D721Med (cell line): ENCODE results near the gene MPV17L.
"Not testable (repeated sequence)": the region's sequence is repeated elsewhere in the genome, so short reads cannot be mapped to it uniquely, and the experiment has no call there.

Source experiments
- DNase-seq: peaks from one replicate; pipeline ENCODE4 v3.0.0; 2011; ENCODE audit warnings: low spot score; ENCODE audit not compliant: insufficient read length
- FAIRE-seq: peaks from 2 replicates; lab custom pipeline; 2011; peaks lifted over from hg19 to GRCh38; lab: Jason Lieb, UNC
- TF ChIP-seq, protein P1 (sequence below): IDR thresholded peaks from 2 replicates; pipeline ENCODE4 v1.5.1; 2012; ENCODE audit warnings: mild to moderate bottlenecking, control low read depth; ENCODE audit not compliant: insufficient read depth; ENCODE audit errors: missing control alignments

MPV17L gene

DNA sequence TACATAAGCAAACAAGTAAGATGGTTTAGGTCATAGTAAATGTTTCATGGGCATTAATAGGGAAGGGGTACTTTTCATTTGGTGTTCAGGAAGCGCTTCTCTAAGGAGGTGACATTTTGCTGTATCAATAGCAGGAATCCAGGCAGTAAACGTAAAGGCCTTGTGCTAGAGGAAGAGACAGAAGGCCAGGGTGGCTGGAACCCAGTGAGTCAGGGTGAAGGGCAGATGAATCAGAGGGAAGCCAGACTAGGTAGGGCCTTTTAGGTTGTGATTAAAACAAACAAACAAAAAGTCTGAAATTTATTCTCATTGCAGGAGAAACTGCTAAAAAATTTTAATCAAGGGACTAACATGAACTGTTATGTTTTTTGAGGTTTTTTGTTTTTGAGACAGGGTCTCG is 45.3 kb downstream of the MPV17L start:
- TF ChIP-seq, protein P1, sequence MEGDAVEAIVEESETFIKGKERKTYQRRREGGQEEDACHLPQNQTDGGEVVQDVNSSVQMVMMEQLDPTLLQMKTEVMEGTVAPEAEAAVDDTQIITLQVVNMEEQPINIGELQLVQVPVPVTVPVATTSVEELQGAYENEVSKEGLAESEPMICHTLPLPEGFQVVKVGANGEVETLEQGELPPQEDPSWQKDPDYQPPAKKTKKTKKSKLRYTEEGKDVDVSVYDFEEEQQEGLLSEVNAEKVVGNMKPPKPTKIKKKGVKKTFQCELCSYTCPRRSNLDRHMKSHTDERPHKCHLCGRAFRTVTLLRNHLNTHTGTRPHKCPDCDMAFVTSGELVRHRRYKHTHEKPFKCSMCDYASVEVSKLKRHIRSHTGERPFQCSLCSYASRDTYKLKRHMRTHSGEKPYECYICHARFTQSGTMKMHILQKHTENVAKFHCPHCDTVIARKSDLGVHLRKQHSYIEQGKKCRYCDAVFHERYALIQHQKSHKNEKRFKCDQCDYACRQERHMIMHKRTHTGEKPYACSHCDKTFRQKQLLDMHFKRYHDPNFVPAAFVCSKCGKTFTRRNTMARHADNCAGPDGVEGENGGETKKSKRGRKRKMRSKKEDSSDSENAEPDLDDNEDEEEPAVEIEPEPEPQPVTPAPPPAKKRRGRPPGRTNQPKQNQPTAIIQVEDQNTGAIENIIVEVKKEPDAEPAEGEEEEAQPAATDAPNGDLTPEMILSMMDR, result no peak
- FAIRE-seq, result no peak
- no peak for DNase-seq

DNA sequence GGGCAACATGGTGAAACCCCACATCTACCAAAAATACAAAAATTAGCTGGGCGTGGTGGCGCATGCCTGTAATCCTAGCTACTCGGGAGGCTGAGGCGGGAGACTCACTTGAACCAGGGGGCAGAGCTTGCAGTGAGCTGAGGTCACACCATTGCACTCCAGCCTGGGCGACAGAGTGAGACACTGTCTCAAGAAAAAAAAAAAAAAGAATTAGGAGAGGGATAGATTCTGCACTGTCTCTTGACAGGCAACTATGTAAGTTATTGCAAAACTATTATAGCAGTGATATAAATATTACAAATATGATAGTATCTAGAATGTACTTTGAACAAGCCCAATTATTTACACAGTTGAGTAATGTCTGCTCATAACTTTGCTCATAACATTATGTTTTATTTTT is 46.6 kb downstream of the MPV17L start:
- not testable (repeated sequence) for DNase-seq, FAIRE-seq

DNA sequence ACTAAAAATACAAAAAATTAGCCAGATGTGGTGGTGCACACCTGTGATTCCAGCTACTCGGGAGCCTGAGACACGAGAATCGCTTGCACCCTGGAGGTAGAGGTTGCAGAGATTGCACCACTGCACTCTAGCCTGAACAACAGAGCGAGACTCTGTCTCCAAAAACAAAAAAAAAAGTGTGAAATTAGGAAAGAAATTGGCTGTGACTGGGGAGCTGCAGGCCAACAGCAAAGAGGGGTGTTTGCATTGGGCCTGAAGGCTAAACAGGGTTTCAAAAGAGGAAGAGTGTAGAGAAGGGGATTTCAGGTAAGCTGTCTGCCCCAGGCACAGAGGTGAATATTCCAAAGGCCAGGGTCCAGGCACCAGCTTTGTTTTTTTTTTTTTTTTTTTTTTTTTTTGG is 48.2 kb downstream of the MPV17L start:
- DNase-seq, result no peak
- TF ChIP-seq, protein P1, result no peak
- no peak for FAIRE-seq

DNA sequence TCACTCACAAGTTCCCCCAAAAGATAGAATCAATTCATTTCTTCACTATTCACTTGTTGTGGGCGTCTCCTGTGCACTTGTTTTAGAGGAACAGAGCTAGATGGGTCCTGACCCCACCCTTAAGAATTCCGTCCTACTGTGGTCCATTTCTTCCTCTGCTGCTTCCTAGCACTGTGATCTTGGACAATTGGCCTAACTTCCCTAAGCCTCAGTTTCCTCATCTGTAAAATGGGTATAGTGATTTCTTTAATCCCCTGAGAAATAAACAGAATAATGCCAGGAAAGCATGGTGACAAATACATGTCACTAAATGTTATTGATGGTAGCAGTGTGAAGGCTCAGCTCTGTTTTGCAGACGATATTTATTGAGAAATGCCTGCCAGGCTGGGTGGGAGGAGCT is 48.7 kb downstream of the MPV17L start:
- DNase-seq (no peak), FAIRE-seq (no peak)
- TF ChIP-seq, protein P1, result no peak

DNA sequence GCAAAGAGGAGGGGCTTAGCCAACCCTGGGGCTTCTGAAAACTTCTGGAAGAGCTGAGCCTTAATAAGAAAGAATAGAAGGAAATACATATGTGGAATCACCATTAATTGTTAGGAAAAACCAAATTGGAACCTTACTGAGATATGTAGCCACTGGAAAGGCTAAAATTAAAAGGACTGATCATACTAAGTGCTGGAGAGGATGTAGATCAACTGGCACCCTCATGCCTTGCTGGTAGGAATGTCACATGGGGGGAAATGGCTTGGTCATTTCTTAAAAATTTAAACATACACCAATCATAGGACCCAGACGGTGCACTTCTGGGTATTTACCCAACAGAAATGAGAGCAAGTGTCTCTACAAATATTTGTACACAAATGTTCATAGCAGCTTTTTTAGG is 49.9 kb downstream of the MPV17L start:
- no peak for DNase-seq
- FAIRE-seq, result no peak
- TF ChIP-seq, protein P1, result no peak

DNA sequence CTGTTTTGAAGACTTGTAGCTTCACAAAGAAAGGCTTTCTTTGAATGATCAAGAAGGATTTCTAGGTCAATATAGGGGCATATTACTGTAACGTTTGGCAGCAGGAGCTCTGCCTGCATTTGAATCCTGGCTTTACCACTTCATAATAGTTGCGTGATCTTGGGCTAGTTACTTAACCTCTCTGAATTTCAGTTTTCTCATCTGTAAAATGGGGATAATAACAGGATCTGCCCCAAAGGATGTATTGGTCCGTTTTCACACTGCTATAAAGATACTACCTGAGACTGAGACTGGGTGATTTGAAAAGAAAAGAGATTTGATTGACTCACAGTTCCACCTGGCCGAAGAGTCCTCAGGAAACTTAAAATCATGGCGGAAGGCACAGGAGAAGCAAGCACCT is 51.3 kb downstream of the MPV17L start:
- no peak for FAIRE-seq
- DNase-seq, result no peak
- TF ChIP-seq, protein P1, result no peak

DNA sequence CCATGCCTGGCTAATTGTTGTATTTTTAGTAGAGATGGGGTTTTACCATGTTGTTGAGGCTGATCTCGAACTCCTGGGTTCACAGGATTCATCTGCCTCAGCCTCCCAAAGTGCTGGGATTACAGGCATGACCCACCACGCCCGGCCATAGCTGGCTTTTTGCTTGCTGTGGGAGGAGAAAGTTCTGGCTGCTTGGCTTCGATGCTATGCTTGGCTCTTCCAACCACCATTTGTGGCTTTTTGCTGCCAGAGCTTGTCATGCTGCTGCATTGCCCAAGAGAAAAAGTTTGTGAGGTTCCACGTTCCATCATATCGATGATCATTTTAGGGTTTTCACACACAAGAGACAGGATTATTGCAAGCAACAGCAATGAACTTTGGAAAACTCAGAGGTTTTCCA is 55.1 kb downstream of the MPV17L start:
- no peak for DNase-seq

More for the DNA sequence above, 55.1 kb downstream of the MPV17L start:
- TF ChIP-seq, protein P1, result no peak
- FAIRE-seq, result no peak
